GF-D8 (cell line): ENCODE measurements around the gene COL13A1.

ENCODE experiments used
- DNase-seq: peaks from one replicate; lab custom pipeline; 2025; lab: John Stamatoyannopoulos, UW

The COL13A1 gene

GRCh38 chr10:69801434-69802315 lies at the start of gene COL13A1:
Gene COL13A1 (plus strand): TSS chr10:69801906. CDS start chr10:69802424, 518 bp downstream.
- no peak for DNase-seq

GRCh38 chr10:69752479-69752878 lies 49.2 kb upstream of the COL13A1 start:
- DNase-seq, result no peak

- DNase-seq, result no peak
Observed at GRCh38 chr10:69756279-69756678, 45.4 kb upstream of the COL13A1 start.

- DNase-seq, result no peak
Observed at GRCh38 chr10:69757206-69757552, 44.5 kb upstream of the COL13A1 start.

- no peak for DNase-seq
Observed at GRCh38 chr10:69757553-69758309, 44.0 kb upstream of the COL13A1 start.

- no peak for DNase-seq
Observed at GRCh38 chr10:69758310-69758728, 43.4 kb upstream of the COL13A1 start.

GRCh38 chr10:69759641-69760040 lies 42.1 kb upstream of the COL13A1 start:
- no peak for DNase-seq

- DNase-seq, result no peak
Observed at GRCh38 chr10:69760072-69760471, 41.6 kb upstream of the COL13A1 start.

GRCh38 chr10:69761320-69761719 lies 40.4 kb upstream of the COL13A1 start:
- DNase-seq, result no peak

- DNase-seq, result no peak
Observed at GRCh38 chr10:69766161-69766910, 35.4 kb upstream of the COL13A1 start.

GRCh38 chr10:69767793-69768192 lies 33.9 kb upstream of the COL13A1 start:
- no peak for DNase-seq

- no peak for DNase-seq
Observed at GRCh38 chr10:69768386-69768785, 33.3 kb upstream of the COL13A1 start.

- DNase-seq, result no peak
Observed at GRCh38 chr10:69769395-69769992, 32.2 kb upstream of the COL13A1 start.

- no peak for DNase-seq
Observed at GRCh38 chr10:69772933-69773704, 28.6 kb upstream of the COL13A1 start.

GRCh38 chr10:69774596-69774995 lies 27.1 kb upstream of the COL13A1 start:
- no peak for DNase-seq

GRCh38 chr10:69780077-69780476 lies 21.6 kb upstream of the COL13A1 start:
- no peak for DNase-seq

GRCh38 chr10:69781576-69781975 lies 20.1 kb upstream of the COL13A1 start:
- no peak for DNase-seq

GRCh38 chr10:69783515-69783914 lies 18.2 kb upstream of the COL13A1 start:
- DNase-seq, result no peak

GRCh38 chr10:69786791-69787190 lies 14.9 kb upstream of the COL13A1 start:
- DNase-seq, result no peak

- DNase-seq, result no peak
Observed at GRCh38 chr10:69787681-69788080, 14.0 kb upstream of the COL13A1 start.

- DNase-seq, result no peak
Observed at GRCh38 chr10:69789164-69789576, 12.5 kb upstream of the COL13A1 start.
